Measurements from ENCODE around the gene FAM78A.

DNA sequence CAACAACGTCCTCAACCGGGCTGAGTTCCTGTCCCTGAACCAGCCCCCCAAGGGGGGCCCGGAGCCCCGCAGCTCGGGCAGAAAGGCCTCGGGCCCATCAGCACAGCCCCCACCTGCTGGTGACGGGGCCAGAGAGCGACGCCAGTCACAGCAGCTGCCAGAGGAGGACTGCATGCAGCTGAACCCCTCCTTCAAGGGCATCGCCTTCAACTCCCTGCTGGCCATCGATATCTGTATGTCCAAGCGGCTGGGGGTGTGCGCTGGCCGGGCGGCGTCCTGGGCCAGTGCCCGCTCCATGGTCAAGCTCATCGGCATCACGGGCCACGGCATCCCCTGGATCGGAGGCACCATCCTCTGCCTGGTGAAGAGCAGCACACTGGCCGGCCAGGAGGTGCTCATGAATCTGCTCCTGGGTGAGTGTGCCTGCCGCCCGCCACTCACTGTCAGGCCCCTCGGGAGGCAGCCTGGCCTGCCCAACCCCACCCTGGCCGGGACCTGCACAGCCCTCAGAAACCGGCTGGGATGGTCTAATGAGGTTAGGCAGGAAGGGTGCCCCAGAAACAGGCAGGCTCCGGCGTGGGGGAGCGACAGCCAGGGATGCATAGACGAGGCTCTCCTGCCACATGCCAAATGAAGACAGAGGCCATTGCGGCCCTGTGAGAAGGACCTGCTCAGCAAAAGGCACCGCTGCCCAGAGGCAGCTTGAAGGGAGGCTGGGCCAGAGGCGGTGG lies 13.9 kb upstream of the FAM78A start:
- TF ChIP-seq, protein P1, sequence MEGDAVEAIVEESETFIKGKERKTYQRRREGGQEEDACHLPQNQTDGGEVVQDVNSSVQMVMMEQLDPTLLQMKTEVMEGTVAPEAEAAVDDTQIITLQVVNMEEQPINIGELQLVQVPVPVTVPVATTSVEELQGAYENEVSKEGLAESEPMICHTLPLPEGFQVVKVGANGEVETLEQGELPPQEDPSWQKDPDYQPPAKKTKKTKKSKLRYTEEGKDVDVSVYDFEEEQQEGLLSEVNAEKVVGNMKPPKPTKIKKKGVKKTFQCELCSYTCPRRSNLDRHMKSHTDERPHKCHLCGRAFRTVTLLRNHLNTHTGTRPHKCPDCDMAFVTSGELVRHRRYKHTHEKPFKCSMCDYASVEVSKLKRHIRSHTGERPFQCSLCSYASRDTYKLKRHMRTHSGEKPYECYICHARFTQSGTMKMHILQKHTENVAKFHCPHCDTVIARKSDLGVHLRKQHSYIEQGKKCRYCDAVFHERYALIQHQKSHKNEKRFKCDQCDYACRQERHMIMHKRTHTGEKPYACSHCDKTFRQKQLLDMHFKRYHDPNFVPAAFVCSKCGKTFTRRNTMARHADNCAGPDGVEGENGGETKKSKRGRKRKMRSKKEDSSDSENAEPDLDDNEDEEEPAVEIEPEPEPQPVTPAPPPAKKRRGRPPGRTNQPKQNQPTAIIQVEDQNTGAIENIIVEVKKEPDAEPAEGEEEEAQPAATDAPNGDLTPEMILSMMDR (IDR thresholded peaks at IDR 0.05 in 8 of 11, conservative IDR thresholded peaks at IDR 0.05 in 3 of 11) = no peak
- no peak for TF ChIP-seq POLR2A (IDR thresholded peaks at IDR 0.05)

Measured in spleen (tissue), 7 donors.